Inflammatory macrophage treated with lipopolysaccharide for 4 hours (primary cell): ENCODE results near the gene INTS13.
"Not testable (repeated sequence)": the region's sequence is repeated elsewhere in the genome, so short reads cannot be mapped to it uniquely, and the experiment has no call there.

ENCODE experiments used
- DNase-seq: peaks from one replicate; pipeline ENCODE4 v3.0.0-alpha.2; 2020

The INTS13 gene

GRCh38 chr12:26868447-26869103 is 69.2 kb downstream of the INTS13 start:
- DNase-seq = no peak

GRCh38 chr12:26867080-26867479 is 70.7 kb downstream of the INTS13 start:
- DNase-seq = peak; percentile 14

- DNase-seq = no peak
These were observed 74.3 kb downstream of the INTS13 start for GRCh38 chr12:26863515-26863914.

- DNase-seq = not testable (repeated sequence)
These were observed 75.0 kb downstream of the INTS13 start for GRCh38 chr12:26862787-26863186.

- DNase-seq = no peak
These were observed 76.1 kb downstream of the INTS13 start for GRCh38 chr12:26861690-26862089.

GRCh38 chr12:26857465-26858176 is 80.2 kb downstream of the INTS13 start:
- no peak for DNase-seq

GRCh38 chr12:26855337-26855736 is 82.4 kb downstream of the INTS13 start:
- DNase-seq = no peak
